ENCODE results near the gene C10orf90.

GRCh38 chr10:126640401-126640800 lies 30.1 kb downstream of the C10orf90 start:
- TF ChIP-seq CTCF (IDR thresholded peaks at IDR 0.05; ENCODE audit: poor library complexity) (no peak), EZH2 (IDR thresholded peaks at IDR 0.05; ENCODE audit: borderline replicate concordance) (no peak), EZH2phosphoT487 (IDR thresholded peaks at IDR 0.05; ENCODE audit: low read depth, severe bottlenecking, unreplicated experiment) (no peak)

All from hepatocyte (in vitro differentiated cells).